CD4-positive, CD25-positive, alpha-beta regulatory T cell (primary cell): ENCODE measurements around the gene LRRC3B. TPM values are rescaled to one million over a fixed set of nuclear protein-coding genes. Genes with fewer than 3 reads are reported as not detected.

Experiments used
- ATAC-seq, 2 donors: fragments of 150-1000 bp; cut with Tn5 transposase; one replicate each; pipeline ENCODE4 v1.10.0; 2021; ENCODE audit warnings: low read depth in 2 of 2, moderate number of reproducible peaks in 2 of 2, moderate library complexity in 1 of 2
- DNase-seq, 3 donors: peaks; one replicate each; pipeline versions ENCODE4 v3.0.0 to v3.0.0-alpha.2; 2012 to 2022; ENCODE audit warnings: mixed read lengths in 1 of 3
- H3K27ac ChIP-seq: one replicate; pipeline ENCODE4 v1.7.0; 2013; ENCODE audit warnings: mild to moderate bottlenecking, low read length; ENCODE audit not compliant: insufficient read depth, poor library complexity, severe bottlenecking
- H3K27me3 ChIP-seq: one replicate; pipeline ENCODE4 v1.7.0; 2013; ENCODE audit warnings: low read length; ENCODE audit not compliant: control insufficient read depth, insufficient read depth
- H3K36me3 ChIP-seq: one replicate; pipeline ENCODE4 v1.7.0; 2013; ENCODE audit warnings: mild to moderate bottlenecking, low read length, moderate library complexity; ENCODE audit not compliant: control insufficient read depth, insufficient read depth
- H3K4me1 ChIP-seq: 2 replicates; pipeline ENCODE4 v1.7.0; 2013; ENCODE audit warnings: mild to moderate bottlenecking, low read length; ENCODE audit not compliant: insufficient read depth, control insufficient read depth, poor library complexity, severe bottlenecking
- H3K4me3 ChIP-seq: one replicate; pipeline ENCODE4 v1.7.0; 2013; ENCODE audit warnings: low read depth, mild to moderate bottlenecking, low read length, moderate library complexity
- H3K9me3 ChIP-seq, 2 experiments: 1 replicate in 1 of 2; 2 replicates in 1 of 2; pipeline ENCODE4 v1.7.0; 2013; ENCODE audit warnings: low read length in 2 of 2, mild to moderate bottlenecking in 1 of 2, moderate library complexity in 1 of 2; ENCODE audit not compliant: control insufficient read depth in 2 of 2
- H3K27ac Mint-ChIP-seq, 3 donors: one replicate each; pipeline ENCODE4 v1.8.0; 2020 to 2022; ENCODE audit warnings: mild to moderate bottlenecking in 3 of 3, mixed read lengths in 3 of 3, moderate library complexity in 2 of 3
- H3K27me3 Mint-ChIP-seq: one replicate; pipeline ENCODE4 v1.8.0; 2022; ENCODE audit warnings: mild to moderate bottlenecking, mixed read lengths
- H3K36me3 Mint-ChIP-seq: one replicate; pipeline ENCODE4 v1.8.0; 2020; ENCODE audit warnings: mixed read lengths
- H3K4me1 Mint-ChIP-seq, 4 donors: one replicate each; pipeline ENCODE4 v1.8.0; 2020 to 2022; ENCODE audit warnings: mixed read lengths in 4 of 4, mild to moderate bottlenecking in 1 of 4
- H3K4me3 Mint-ChIP-seq, 4 donors: one replicate each; pipeline ENCODE4 v1.8.0; 2020 to 2022; ENCODE audit warnings: mild to moderate bottlenecking in 4 of 4, mixed read lengths in 4 of 4, moderate library complexity in 3 of 4
- H3K9me3 Mint-ChIP-seq, 7 donors: one replicate each; pipeline ENCODE4 v1.8.0; 2020 to 2022; ENCODE audit warnings: mixed read lengths in 7 of 7, mild to moderate bottlenecking in 3 of 7, moderate library complexity in 2 of 7
- polyA plus RNA-seq, 4 donors: library from polyadenylated mRNA; unstranded; fragments of 300-500 nt; fragmentation: Illumina TruSeq; gene quantifications; one replicate each; pipeline ENCODE4 v1.2.3, GENCODE V29; 2021
- total RNA-seq: library from RNA; stranded (reverse); gene quantifications from one replicate; pipeline ENCODE4 v1.2.3, GENCODE V29; 2022

The LRRC3B gene, protein sequence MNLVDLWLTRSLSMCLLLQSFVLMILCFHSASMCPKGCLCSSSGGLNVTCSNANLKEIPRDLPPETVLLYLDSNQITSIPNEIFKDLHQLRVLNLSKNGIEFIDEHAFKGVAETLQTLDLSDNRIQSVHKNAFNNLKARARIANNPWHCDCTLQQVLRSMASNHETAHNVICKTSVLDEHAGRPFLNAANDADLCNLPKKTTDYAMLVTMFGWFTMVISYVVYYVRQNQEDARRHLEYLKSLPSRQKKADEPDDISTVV
- total RNA-seq (not detected), polyA plus RNA-seq (not detected)

DNA sequence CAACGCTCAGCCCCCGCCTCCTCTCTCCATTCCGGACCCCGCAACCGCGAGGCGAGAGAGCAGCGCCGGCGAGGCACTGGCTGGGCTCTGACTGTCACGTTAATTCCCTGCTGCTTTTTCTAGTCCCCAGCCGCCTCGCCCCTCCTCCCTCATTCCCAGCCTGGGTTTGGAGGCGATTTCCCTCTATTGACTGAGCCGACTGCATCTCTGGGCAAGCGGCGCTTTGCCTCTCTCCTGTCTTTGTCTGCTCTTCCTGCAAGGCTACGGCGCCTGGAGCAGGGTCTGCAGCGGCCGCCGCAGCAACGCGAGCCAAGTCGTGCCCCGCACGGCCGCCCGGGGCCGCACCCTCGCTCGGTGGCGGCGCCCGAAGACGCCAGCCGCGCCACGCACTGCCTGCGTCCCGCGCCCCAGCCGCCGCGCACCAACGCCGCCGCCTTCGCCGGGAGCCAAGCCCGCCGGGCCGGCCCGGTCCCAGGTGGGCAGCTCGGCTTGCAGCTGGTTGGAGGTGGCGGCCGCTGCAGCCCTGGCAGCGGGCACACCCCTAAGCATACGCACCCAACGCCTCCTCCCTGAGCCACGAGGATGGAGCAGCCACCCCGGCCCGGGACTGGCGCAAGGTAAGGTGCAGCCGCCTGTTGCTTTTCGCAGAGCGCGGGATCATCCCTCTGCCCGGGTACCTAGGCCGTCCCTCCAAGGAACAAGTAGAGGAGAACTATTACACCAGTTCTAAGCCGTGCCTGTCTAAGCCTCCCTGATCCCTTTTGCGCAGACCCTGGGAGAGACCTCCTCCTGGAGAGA is at the start of gene LRRC3B:
TSS of gene LRRC3B (plus strand) at position 152 of the 798 bp plus-strand sequence. CDS start 86,901 bp downstream, outside the sequence.
- Histone ChIP-seq H3K36me3 (no peaks in the 10 kb centered on the region), H3K4me1 (no peaks in the 10 kb centered on the region), H3K4me3 (no peak within 1 kb of the TSS), H3K27me3 (no peaks in the 10 kb centered on the region), H3K9me3 (no peaks in the 10 kb centered on the region), H3K27ac (no peak within 1 kb of the TSS)
- H3K27ac Mint-ChIP-seq: peak within 1 kb of the TSS in 1 of 3 donors; percentile 43
- H3K9me3 Mint-ChIP-seq: peaks cover 0 to 14% (median 3%) of the 10 kb centered on the region in 7 donors
- ATAC-seq: no peak
- no peak for DNase-seq
- no peaks in the 10 kb centered on the region for H3K4me1 Mint-ChIP-seq
- peak within 1 kb of the TSS in 1 of 4 donors; percentile 54 for H3K4me3 Mint-ChIP-seq
- H3K36me3 Mint-ChIP-seq: no peaks in the 10 kb centered on the region
- peaks cover 24% of the 10 kb centered on the region for H3K27me3 Mint-ChIP-seq

DNA sequence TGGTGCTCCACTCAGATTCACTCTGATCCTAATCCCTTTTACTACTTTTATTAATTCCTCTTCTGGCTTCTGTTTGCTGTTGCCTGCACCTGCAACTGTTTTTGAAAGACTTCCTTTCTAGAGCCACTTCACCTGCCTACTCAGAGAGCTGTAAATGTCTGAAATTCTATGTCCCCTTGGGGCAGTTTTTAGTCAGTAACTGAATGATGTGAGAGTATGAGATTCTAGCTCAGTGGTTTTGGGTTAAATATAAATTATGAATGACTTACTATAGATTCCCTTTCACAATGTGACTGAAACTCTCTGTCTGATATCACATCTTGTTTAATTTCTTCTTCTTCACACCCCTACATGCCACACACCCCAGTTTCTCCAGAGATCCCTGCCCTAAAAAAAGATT is 47.8 kb upstream of the LRRC3B start:
- no peak overlapping the region for H3K4me3 Mint-ChIP-seq
- no peaks in the 10 kb centered on the region for H3K36me3 Mint-ChIP-seq
- DNase-seq (no peak), ATAC-seq (no peak)
- H3K9me3 ChIP-seq: no peaks in the 10 kb centered on the region
- H3K27me3 ChIP-seq: no peaks in the 10 kb centered on the region
- H3K27me3 Mint-ChIP-seq: no peaks in the 10 kb centered on the region
- no peaks in the 10 kb centered on the region for H3K4me1 Mint-ChIP-seq
- no peaks in the 10 kb centered on the region for H3K36me3 ChIP-seq
- peaks cover 0 to 11% (median 5%) of the 10 kb centered on the region in 7 donors for H3K9me3 Mint-ChIP-seq
- H3K27ac ChIP-seq: no peak overlapping the region
- no peaks in the 10 kb centered on the region for H3K4me1 ChIP-seq
- no peak overlapping the region for H3K27ac Mint-ChIP-seq
- no peak overlapping the region for H3K4me3 ChIP-seq

DNA sequence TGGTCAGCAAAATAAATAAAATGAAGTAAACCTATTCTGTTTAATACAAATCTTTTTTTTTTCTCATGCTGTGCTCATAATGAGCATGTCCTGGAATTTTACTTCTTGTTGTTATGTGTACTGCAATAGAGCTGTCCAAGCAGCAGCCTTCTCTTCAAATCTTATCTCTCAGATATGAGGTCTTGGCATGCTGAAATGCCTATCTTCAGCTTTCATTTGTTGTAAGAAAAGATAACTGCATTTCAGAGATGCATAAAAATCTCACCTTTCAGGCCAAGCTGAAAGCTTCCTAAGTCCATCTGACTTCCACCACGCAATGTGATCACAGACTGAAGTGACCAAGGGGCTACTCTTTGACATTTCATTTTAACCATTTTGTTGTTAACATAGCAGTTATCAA is 43.5 kb upstream of the LRRC3B start:
- Mint-ChIP-seq H3K9me3 (peaks cover 0 to 11% (median 3%) of the 10 kb centered on the region in 7 donors), H3K27me3 (no peaks in the 10 kb centered on the region), H3K27ac (no peak overlapping the region), H3K4me3 (no peak overlapping the region), H3K36me3 (no peaks in the 10 kb centered on the region), H3K4me1 (no peaks in the 10 kb centered on the region)
- ATAC-seq (no peak), DNase-seq (no peak)
- Histone ChIP-seq H3K4me3 (no peak overlapping the region), H3K4me1 (no peaks in the 10 kb centered on the region), H3K27me3 (no peaks in the 10 kb centered on the region), H3K36me3 (no peaks in the 10 kb centered on the region), H3K27ac (no peak overlapping the region), H3K9me3 (no peaks in the 10 kb centered on the region)

DNA sequence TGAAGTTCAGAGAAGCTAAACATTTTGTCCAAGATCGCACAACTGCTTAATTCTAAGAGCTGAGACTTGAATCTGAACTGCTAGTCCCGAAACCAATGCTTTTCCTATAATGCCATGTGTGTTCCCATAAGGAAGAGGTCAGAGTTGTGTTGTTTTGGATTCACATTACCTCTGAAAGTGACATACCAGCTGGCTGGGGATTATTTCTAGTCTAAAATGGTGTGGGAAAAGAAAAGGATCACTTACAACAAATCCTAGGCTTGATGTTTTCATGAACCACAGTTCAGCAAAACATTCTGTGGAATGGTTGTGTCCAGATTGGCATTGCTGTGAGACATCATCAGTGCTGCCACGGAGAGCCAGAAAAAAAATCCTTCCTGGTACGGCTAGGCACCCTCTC is 35.0 kb upstream of the LRRC3B start:
- Mint-ChIP-seq H3K4me3 (no peak overlapping the region), H3K9me3 (peaks cover 0 to 14% (median 5%) of the 10 kb centered on the region in 7 donors), H3K27ac (no peak overlapping the region), H3K36me3 (no peaks in the 10 kb centered on the region), H3K4me1 (no peaks in the 10 kb centered on the region), H3K27me3 (no peaks in the 10 kb centered on the region)
- H3K27ac ChIP-seq: no peak overlapping the region
- DNase-seq: no peak
- H3K4me1 ChIP-seq: no peaks in the 10 kb centered on the region
- H3K36me3 ChIP-seq: no peaks in the 10 kb centered on the region
- no peaks in the 10 kb centered on the region for H3K27me3 ChIP-seq
- H3K4me3 ChIP-seq: no peak overlapping the region
- H3K9me3 ChIP-seq: no peaks in the 10 kb centered on the region
- no peak for ATAC-seq

DNA sequence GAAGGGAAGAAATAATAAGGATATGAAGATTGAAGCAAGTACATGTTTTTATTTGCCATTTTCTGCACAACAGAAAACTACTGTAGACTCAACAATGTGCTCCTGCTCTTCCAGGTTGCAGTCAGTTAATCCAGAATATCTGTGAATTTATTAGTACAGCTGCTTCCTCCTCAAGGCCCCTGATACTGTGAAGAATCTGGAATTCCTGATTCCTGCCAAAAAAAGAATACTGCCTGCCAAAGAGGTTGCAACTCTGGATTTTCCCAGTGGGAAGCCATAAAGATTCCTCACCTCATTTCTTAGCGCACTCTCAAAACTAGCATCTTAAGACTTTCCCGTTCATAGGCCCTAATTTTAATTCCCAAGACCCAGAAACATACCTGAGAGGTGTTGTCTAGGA is 33.6 kb upstream of the LRRC3B start:
- Mint-ChIP-seq H3K36me3 (no peaks in the 10 kb centered on the region), H3K4me1 (no peaks in the 10 kb centered on the region)
- no peaks in the 10 kb centered on the region for H3K27me3 ChIP-seq

DNA sequence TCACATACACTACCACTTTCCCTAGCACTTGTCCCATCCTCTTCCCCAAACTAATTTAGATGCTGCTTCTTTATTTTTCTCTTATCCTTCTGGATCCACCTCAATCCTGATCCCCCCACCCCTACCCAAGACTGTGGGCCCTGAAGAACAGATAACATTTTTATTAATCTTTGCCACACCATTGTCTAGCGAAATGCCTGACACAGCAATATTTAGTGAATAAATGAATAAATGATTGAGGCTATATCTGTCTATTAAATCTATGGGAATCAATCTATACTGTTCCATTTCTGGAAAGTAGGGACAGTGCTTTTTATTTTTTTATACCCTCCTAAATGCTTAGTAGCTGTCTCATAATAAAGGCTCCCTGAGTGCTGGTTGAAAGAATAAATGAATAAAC is 32.9 kb upstream of the LRRC3B start:
- no peaks in the 10 kb centered on the region for H3K36me3 ChIP-seq
- H3K27me3 ChIP-seq: no peaks in the 10 kb centered on the region
- no peaks in the 10 kb centered on the region for H3K27me3 Mint-ChIP-seq
- H3K27ac Mint-ChIP-seq: no peak overlapping the region
- no peak overlapping the region for H3K27ac ChIP-seq
- H3K9me3 ChIP-seq: no peaks in the 10 kb centered on the region
- peaks cover 0 to 14% (median 5%) of the 10 kb centered on the region in 7 donors for H3K9me3 Mint-ChIP-seq
- no peak overlapping the region for H3K4me3 Mint-ChIP-seq
- no peaks in the 10 kb centered on the region for H3K36me3 Mint-ChIP-seq
- no peak for DNase-seq
- H3K4me1 Mint-ChIP-seq: no peaks in the 10 kb centered on the region
- no peak overlapping the region for H3K4me3 ChIP-seq
- H3K4me1 ChIP-seq: no peaks in the 10 kb centered on the region
- ATAC-seq: no peak

More for the DNA sequence above, 33.6 kb upstream of the LRRC3B start:
- no peaks in the 10 kb centered on the region for H3K4me1 ChIP-seq
- Mint-ChIP-seq H3K27me3 (no peaks in the 10 kb centered on the region), H3K9me3 (peaks cover 0 to 14% (median 4%) of the 10 kb centered on the region in 7 donors), H3K4me3 (no peak overlapping the region), H3K27ac (no peak overlapping the region)
- no peaks in the 10 kb centered on the region for H3K9me3 ChIP-seq
- H3K27ac ChIP-seq: no peak overlapping the region
- no peak overlapping the region for H3K4me3 ChIP-seq
- ATAC-seq (no peak), DNase-seq (no peak)
- no peaks in the 10 kb centered on the region for H3K36me3 ChIP-seq

DNA sequence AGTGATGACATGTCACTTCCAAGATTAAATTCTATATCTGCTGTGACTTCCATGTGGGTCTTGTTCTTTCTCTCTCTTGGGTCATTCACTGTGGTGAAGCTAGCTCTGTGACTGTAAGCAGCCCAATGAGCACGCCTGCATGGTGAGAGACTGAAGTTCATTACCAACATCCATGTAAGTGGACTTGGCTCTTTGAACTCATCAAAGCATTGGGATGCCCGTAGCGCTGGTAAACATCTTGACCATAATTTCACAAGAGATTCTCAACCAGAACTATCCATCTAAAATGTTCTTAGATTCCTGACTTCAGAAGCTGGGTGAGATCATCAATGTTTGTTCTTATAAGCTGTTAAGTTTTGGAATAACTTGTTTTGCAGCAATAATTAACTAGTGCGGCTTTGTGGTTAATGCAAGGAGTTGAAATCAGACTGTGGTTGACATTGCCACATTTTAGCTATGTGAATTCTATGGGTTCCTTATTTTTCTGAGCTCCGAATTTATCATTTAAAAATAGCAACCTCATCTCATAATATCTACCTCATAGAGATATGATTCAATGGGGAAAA is 31.6 kb upstream of the LRRC3B start:
- Mint-ChIP-seq H3K27ac (no peak overlapping the region), H3K4me3 (no peak overlapping the region), H3K9me3 (peaks cover 2 to 10% (median 6%) of the 10 kb centered on the region in 7 donors), H3K36me3 (no peaks in the 10 kb centered on the region), H3K27me3 (no peaks in the 10 kb centered on the region), H3K4me1 (no peaks in the 10 kb centered on the region)
- H3K27ac ChIP-seq: no peak overlapping the region
- no peaks in the 10 kb centered on the region for H3K9me3 ChIP-seq
- H3K36me3 ChIP-seq: no peaks in the 10 kb centered on the region
- ATAC-seq (no peak), DNase-seq (no peak)
- no peaks in the 10 kb centered on the region for H3K27me3 ChIP-seq
- H3K4me1 ChIP-seq: no peaks in the 10 kb centered on the region
- H3K4me3 ChIP-seq: no peak overlapping the region
